RWPE1 (cell line): Measurements from ENCODE around the gene ZNF787.

ENCODE experiments used
- CTCF ChIA-PET: fragments of 350-600 bp; sonication (Branson Sonifier 250); formaldehyde crosslinking; extraction: SDS; loops from one replicate; lab custom pipeline; 2021; lab: Yijun Ruan, JAX
- POLR2A ChIA-PET: fragments of 400-600 bp; formaldehyde crosslinking; extraction: SDS; loops from one replicate; lab custom pipeline; 2020; ENCODE audit warnings: antibody characterized with exemption; ENCODE audit not compliant: low non-redundant PET; lab: Yijun Ruan, JAX
- DNase-seq: peaks from one replicate; pipeline ENCODE4 v3.0.0; 2012; ENCODE audit warnings: low spot score
- H3K27ac ChIP-seq: fragments of 450-650 bp; 2 replicates; pipeline ENCODE4 v1.5.1; 2017
- TF ChIP-seq, protein P1 (sequence below): fragments of 450-650 bp; conservative IDR thresholded peaks from 2 replicates; pipeline ENCODE4 v1.5.1; 2017; ENCODE audit warnings: low read depth, mild to moderate bottlenecking

ZNF787 gene

DNA sequence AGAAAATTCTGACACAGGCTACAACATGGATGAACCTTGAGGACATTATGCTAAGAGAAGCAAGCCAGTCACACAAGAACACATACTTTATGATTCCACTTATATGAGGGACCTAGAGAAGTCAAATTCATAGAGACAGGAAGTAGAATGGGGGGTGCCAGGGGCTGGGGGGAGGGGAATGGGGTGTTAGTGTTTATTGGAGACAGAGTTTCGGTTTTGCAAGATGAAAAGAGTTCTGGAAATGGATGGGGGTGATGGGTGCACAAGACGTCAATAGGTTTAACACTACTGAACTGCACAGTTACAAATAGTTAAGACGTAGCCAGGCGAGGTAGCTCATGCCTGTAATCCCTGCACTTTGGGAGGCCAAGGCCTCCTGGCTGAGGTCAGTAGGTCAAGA lies 3.5 kb upstream of the ZNF787 start:
- no peak overlapping the region for H3K27ac ChIP-seq
- CTCF ChIA-PET: interaction anchor here (0.9 kb wide), 1 partner anchor 12 kb away, joined by 3 read pairs; no protein-coding TSS in a partner anchor
- DNase-seq: no peak
- POLR2A ChIA-PET: no interaction called here
- TF ChIP-seq, protein P1, sequence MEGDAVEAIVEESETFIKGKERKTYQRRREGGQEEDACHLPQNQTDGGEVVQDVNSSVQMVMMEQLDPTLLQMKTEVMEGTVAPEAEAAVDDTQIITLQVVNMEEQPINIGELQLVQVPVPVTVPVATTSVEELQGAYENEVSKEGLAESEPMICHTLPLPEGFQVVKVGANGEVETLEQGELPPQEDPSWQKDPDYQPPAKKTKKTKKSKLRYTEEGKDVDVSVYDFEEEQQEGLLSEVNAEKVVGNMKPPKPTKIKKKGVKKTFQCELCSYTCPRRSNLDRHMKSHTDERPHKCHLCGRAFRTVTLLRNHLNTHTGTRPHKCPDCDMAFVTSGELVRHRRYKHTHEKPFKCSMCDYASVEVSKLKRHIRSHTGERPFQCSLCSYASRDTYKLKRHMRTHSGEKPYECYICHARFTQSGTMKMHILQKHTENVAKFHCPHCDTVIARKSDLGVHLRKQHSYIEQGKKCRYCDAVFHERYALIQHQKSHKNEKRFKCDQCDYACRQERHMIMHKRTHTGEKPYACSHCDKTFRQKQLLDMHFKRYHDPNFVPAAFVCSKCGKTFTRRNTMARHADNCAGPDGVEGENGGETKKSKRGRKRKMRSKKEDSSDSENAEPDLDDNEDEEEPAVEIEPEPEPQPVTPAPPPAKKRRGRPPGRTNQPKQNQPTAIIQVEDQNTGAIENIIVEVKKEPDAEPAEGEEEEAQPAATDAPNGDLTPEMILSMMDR: no peak

DNA sequence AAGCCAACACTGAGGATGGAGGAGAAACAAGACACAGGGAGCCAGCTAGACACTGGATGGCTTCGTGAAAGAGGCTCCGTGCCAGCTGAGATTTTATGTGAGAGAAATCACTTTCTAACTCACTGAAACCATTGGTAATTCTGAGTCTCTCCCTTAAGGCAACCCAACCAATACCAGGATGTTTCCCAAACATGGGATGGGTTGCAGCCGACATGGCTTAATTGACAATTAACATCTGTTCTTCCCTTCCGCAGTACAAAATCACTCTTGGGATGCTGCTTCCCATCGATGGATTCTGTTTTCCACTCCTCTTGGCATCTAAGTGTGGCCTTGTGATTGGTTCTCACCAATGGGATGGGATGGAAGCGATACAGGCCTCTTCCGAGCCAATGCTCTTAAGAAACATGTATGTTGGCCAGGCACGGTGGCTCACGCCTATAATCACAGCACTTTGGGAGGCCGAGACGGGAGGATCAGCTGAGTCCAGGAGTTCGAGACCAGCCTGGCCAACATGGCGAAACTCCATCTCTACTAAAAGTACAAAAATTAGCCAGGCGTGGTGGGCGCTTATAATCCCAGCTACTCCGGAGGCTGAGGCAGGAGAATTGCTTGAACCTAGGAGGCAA lies 2.3 kb upstream of the ZNF787 start:
- POLR2A ChIA-PET: no interaction called here
- no peak overlapping the region for H3K27ac ChIP-seq
- CTCF ChIA-PET: no interaction called here
- TF ChIP-seq, protein P1: no peak
- DNase-seq: no peak

DNA sequence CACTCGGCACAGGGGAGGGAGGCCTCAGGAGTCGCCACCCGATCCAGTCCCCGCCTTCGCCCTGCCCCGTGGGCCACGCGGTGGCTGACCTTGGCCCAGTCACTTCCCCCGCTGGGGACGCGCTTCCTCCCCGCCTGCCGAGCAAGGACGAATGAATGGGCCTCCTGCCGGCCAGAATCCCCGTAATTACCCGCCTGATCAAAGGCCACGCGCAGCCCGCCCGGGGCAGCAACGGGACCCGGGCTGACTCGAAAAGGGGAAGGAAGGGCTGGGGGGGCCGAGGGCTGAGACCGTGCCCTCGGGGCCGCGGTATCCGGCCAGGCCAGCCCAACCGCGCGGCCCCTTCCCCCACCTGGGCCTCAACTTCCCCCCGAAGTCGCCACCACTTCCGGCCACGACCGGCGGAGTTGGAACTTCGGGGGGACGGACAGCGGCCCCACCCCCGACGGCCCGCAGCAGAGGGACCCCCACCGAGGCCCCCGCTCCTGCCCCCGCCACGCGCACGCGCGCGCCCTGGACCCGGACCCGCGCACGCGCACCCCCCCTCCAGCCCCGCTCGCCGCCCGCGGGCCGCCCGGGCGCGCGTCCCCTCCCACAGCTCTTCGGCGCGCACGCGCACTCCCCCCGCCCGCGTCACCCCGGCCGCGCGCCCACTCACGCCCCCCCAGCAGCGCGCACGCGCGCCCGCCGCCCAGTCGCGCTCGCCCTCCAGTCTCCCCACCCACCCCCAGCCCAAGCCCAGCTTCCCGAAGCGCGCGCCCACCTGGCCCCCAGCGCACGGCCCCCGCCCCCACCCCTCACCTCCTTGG lies 520 bp downstream of the ZNF787 start:
- TF ChIP-seq, protein P1: no peak
- peak overlapping the region; percentile 89 for H3K27ac ChIP-seq
- CTCF ChIA-PET: no interaction called here
- peak; percentile 80 for DNase-seq
- POLR2A ChIA-PET: no interaction called here

DNA sequence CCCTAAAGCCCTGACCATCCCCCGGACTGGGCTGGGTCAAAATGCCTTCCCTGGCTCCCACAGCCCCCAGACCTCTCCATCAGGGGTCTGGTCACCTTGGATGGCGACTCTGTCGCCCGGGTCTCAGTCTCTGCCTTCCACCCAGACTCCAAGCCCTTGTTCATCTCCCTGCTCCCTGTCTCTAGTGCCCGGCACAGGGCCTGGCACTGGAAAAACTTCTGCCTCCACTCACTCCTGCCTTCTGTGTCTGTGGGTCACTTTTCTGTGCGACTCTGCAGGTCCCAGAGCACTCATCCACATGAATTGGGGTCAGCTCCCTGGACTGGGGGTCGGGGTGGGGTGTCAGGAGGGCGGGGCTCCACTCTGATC lies 1.1 kb downstream of the ZNF787 start:
- peak overlapping the region; percentile 89 for H3K27ac ChIP-seq
- CTCF ChIA-PET: no interaction called here
- TF ChIP-seq, protein P1: no peak
- no peak for DNase-seq
- POLR2A ChIA-PET: no interaction called here

DNA sequence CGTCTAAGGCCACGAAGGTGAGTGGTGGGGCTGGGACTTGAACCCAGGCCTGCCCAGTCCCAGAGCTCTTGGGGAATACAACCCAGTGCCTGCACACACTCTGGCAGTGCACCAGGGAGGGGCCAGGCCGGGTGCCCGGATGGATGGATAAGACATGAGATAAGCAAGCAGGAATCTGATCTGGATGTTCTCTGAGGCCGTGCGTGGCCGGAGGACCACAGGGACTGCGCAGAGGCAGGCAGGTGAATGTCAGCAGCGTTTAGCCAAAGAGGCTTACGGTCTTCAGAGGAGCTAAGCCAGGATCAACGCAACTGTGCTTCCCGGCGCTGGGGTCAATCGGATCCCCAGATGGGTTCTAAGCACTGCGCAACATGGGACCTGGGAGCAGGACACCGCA lies 1.5 kb downstream of the ZNF787 start:
- CTCF ChIA-PET: no interaction called here

More for the DNA sequence above, 1.5 kb downstream of the ZNF787 start:
- H3K27ac ChIP-seq: peak overlapping the region; percentile 89
- POLR2A ChIA-PET: no interaction called here
- DNase-seq: no peak
- TF ChIP-seq, protein P1: no peak
